NOMO-1 (cell line): ENCODE data around the gene NPAT.
A peak's percentile ranks its signal among the peaks of the same experiment; 100 is the strongest.

ENCODE experiments used
- DNase-seq, 2 experiments: peaks; one replicate each; lab custom pipeline; 2025; ENCODE audit not compliant: unreplicated experiment in 2 of 2; lab: John Stamatoyannopoulos, UW

The NPAT gene

GRCh38 chr11:108222574-108223347 lies at the start of gene NPAT, which contains the start of gene ATM:
Gene NPAT (minus strand): TSS chr11:108222638. CDS start chr11:108222536, 102 bp downstream.
Gene ATM (plus strand): TSS chr11:108223067. CDS start chr11:108227625, 4,558 bp downstream.
- DNase-seq = peak; percentile 99 to 100

DNA sequence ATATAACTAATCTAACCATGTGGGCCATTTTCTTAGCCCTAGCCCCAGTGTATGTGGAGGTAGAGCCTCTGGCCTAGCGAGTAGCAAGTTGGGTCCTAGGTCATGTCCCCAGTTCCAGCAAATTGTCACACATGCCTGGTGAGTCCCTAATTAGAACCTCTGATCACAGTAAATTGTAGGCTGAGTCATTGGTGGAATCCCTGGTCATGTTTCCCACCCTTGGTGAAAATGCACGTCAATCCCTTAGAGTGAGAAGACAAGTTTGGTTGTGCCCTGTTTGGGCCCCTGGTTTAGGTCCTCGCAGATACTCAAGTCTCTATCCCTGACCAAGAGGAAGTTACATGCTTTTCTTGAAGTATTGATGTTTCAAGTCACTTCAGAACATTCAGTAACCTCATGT lies 47.1 kb upstream of the NPAT start:
- DNase-seq = no peak

DNA sequence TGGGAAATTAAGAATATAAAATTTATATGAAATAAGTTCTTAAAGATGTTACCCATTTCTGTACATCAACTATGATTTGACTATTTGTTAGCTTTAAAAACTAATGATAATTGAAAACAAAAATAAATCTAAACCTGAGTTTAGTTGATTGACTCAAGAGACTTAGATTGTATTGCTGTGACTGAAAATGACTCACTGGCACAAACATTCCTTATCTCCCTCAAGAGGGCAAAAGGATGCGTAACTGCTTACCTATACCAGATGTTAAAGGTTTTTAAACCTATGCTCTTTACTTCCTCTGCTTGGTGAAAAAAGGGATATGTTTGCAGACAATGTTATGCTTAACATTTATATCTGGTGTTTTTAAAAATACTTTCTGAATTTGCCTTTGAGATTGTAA lies 30.7 kb upstream of the NPAT start:
- DNase-seq = no peak

GRCh38 chr11:108246885-108247284 lies 24.4 kb upstream of the NPAT start:
- DNase-seq = no peak

GRCh38 chr11:108246308-108246707 lies 23.9 kb upstream of the NPAT start:
- DNase-seq = no peak

DNA sequence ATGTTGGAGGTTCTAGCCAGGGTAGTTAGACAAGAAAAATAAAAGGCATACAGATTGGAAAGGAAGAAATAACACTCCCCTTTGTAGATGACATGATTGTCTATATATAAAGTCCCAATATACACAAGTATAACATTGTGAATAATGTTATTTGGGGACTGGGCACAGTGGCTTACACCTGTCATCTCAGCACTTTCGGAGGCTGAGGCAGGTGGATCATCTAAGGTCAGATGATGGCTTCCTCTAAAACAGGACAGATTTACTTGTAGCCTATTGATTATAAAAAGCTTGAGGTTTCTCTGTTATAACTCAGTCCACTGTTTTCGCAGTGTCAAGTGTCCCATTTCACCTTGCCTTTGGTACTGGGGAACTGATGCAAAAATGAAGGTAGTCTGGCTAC lies 20.0 kb upstream of the NPAT start:
- DNase-seq = no peak

- DNase-seq = no peak
These were observed 19.0 kb upstream of the NPAT start for GRCh38 chr11:108241330-108242037.

GRCh38 chr11:108239076-108239475 lies 16.6 kb upstream of the NPAT start:
- DNase-seq = no peak

DNA sequence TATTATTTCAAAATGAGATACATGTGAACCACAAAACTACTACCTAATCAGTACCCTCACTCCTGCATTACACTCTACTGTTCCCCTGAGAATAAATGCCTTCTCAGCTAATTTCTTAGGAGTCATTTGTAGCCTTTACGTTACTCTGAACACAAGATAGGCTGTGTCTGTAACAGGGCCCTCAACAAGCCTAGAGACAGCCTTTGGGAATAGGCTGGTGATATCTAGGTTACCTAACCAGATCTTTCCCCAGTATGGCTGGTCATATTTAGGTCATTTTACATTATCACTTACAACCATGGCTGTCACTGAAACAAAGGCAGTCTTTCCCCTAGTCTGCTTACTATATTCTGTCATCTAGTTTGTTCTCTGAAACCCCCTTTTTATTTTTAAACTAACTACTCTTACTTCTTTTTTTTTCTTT lies 14.6 kb upstream of the NPAT start:
- no peak for DNase-seq

- no peak for DNase-seq
These were observed 13.2 kb upstream of the NPAT start for GRCh38 chr11:108235633-108236032.

DNA sequence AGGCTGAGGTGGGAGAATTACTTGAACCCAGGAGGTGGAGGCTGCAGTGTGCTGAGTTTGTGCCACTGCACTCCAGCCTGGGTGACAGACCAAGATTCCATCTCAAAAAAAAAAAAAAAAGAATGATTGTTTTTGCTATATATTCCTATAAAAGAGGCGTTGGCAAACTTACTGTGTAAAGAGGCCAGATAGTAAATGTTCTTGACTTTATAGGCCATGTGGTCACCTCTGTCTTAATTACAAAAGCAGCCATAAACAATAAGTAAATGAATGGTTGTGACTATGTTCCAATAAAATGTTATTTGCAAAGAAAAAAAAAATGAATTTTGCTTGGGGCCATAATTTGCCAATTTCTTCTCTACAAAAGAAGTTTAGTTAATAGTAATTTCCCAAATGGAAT lies 12.8 kb upstream of the NPAT start:
- DNase-seq = no peak

- DNase-seq = no peak
These were observed 11.0 kb upstream of the NPAT start for GRCh38 chr11:108233277-108233945.

- no peak for DNase-seq
These were observed 5.8 kb upstream of the NPAT start for GRCh38 chr11:108228251-108228650.

DNA sequence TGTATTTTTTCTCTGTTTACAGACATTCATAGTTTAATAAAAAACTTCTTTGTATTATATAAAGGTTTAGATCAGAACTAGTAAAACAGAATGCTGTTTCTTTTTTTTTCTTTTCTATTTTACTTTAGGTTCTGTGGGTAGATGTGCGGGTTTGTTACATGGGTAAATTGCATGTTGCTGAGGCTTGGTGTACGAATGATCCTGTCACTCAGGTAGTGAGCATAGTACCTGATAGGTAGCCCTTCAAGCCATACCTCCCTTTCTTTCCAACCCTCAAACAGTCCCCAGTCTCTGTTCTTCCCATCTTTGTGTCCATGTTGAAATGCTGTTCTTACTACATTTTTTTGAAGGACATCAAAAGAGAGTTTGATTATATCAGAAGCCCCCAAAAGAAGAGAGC lies 3.6 kb upstream of the NPAT start:
- DNase-seq = no peak

- peak; percentile 76 to 81 for DNase-seq
These were observed 2.7 kb upstream of the NPAT start for GRCh38 chr11:108224911-108225786.

DNA sequence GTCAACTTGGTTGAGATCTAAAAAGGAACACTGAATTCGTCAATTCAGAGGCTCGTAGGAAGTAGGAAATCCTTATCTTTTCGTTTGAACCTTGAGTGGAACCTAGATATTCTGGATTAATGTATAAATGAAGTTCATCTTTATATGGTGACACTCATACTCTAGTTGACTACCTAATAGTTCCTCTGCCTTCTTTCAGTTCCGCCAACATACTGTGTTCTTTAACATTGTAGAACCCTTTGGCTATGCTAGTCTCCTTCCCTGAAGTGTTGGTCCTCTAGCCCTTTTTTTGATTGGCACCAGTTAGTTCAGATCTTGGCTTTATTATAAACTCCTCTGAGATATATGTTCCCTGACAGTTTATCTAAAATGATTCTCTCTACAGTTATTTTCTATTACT lies 1.9 kb upstream of the NPAT start:
- DNase-seq = peak in 1 of 2 experiments; percentile 35

DNA sequence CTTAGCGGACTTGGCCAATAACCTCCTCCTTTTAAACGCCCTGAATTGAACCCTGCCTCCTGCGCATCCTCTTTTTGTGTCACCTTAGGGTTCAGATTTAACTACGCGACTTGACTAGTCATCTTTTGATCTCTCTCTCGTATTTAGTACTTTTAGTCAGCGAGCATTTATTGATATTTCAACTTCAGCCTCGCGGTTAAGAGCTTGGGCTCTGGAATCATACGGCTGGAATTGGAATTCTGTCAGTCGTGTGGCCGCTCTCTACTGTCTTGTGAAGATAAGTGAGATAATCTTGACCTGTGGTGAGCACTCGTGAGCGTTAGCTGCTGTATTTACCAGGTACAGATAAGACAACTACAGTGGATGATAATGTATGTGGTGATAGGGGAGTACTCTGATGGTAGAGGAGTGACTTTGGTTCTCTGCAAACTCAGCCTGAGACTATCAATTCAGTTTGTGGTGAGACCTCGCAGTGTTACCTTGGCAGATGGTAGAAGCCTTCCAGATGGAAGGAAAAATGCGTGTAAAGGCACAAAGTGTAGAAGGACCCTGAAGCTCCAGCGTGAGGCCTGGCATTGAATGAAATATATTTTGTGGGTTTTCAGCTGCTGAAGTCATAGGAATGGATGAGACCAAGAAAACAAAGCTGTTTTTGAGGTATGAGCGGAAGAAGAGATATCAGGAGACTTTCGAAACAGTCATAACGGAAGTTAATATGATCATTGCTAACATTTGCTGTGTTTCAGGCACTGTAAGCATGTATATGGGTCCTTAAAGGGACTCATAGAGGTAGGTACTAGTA lies 1.1 kb upstream of the NPAT start:
- DNase-seq = peak in 1 of 2 experiments; percentile 38

DNA sequence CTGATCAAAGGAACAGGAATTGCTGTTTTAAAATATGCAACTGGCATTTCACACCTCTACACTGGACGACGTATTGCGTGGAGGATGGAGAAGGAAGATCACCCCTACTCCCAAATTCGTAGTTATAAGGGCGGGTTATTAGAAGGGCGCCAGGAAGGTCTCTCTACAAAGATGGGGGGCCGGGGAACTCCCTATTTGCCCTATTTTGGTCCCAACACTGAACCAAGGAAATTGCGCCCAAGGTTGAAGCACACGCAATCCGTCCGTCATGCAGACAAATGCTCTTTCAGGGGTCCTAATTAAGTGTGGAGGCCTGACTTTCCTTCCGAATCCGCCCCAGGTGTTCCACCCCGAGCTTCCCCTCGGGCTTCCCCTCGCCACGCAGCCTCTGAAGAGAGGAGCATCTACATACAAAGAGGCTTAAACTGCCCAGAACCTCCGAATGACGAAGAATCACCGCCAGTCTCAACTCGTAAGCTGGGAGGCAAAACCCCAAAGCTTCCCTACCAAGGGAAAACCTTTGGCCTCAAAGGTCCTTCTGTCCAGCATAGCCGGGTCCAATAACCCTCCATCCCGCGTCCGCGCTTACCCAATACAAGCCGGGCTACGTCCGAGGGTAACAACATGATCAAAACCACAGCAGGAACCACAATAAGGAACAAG lies 396 bp downstream of the NPAT start:
- DNase-seq = no peak

DNA sequence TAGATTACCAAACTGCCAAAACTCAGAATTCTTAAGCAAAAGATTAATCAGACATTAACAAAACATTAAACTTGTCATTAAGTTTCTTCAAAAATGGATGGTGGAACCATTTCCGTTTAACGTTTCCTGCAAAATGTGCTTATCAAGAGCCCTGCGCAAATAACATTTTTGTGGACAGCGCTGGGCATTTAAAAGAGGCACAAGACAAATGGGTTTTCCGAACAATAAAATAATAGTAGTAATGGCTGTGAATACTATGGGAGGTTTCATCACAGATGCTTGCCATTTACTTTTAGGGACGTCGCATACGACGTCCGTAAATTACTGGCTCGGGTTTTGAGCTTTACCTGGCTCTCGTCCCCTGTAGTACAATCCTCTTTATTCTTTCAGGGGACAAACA lies 1.1 kb downstream of the NPAT start:
- no peak for DNase-seq
